HG03575 (cell line): ENCODE data around the gene NFS1.
"Not testable (repeated sequence)": the region's sequence is repeated elsewhere in the genome, so short reads cannot be mapped to it uniquely, and the experiment has no call there.

Experiments used
- ATAC-seq: cut with Tn5 transposase; IDR thresholded peaks from one replicate; pipeline ENCODE4 v1.9.1; 2021; ENCODE audit not compliant: unreplicated experiment, insufficient number of reproducible peaks, low FRiP score; ENCODE audit errors: extremely low read depth

Gene NFS1

GRCh38 chr20:35695245-35695749, 3.9 kb downstream of the NFS1 start:
- no peak for ATAC-seq

- ATAC-seq = no peak
Observed at GRCh38 chr20:35690265-35690664, 8.9 kb downstream of the NFS1 start.

- ATAC-seq = not testable (repeated sequence)
Observed at GRCh38 chr20:35686872-35687271, 12.3 kb downstream of the NFS1 start.

- not testable (repeated sequence) for ATAC-seq
Observed at GRCh38 chr20:35685368-35685767, 13.8 kb downstream of the NFS1 start.

GRCh38 chr20:35681960-35682359, 17.2 kb downstream of the NFS1 start:
- no peak for ATAC-seq

GRCh38 chr20:35680452-35681183, 18.5 kb downstream of the NFS1 start:
- ATAC-seq = no peak

- ATAC-seq = no peak
Observed at GRCh38 chr20:35674921-35675320, 24.2 kb downstream of the NFS1 start.

- no peak for ATAC-seq
Observed at GRCh38 chr20:35673884-35674283, 25.3 kb downstream of the NFS1 start.

GRCh38 chr20:35669681-35670080, 29.5 kb downstream of the NFS1 start:
- ATAC-seq = no peak

GRCh38 chr20:35669221-35669620, 29.9 kb downstream of the NFS1 start:
- no peak for ATAC-seq

- ATAC-seq = no peak
Observed at GRCh38 chr20:35665949-35666288, 33.2 kb downstream of the NFS1 start.

GRCh38 chr20:35664466-35665206, 34.5 kb downstream of the NFS1 start, which contains the start of the genes CPNE1 and RBM12:
TSS of gene CPNE1 (minus strand) at chr20:35664900. CDS start at chr20:35632923, 31,977 bp downstream.
TSS of gene RBM12 (minus strand) at chr20:35664900. CDS start at chr20:35655322, 9,578 bp downstream.
- ATAC-seq = no peak

- no peak for ATAC-seq
Observed at GRCh38 chr20:35663516-35664465, 35.4 kb downstream of the NFS1 start.

GRCh38 chr20:35662551-35662950, 36.6 kb downstream of the NFS1 start:
- ATAC-seq = no peak

- no peak for ATAC-seq
Observed at GRCh38 chr20:35661908-35662307, 37.2 kb downstream of the NFS1 start.

- ATAC-seq = no peak
Observed at GRCh38 chr20:35661053-35661452, 38.1 kb downstream of the NFS1 start.

- ATAC-seq = no peak
Observed at GRCh38 chr20:35660122-35660937, 38.8 kb downstream of the NFS1 start.

GRCh38 chr20:35657271-35657670, 41.9 kb downstream of the NFS1 start:
- ATAC-seq = no peak
